GM19023 (cell line): ENCODE results near the gene IKZF1.

Source experiments
- ATAC-seq: cut with Tn5 transposase; IDR thresholded peaks from one replicate; pipeline ENCODE4 v1.9.1; 2021; ENCODE audit warnings: mild to moderate bottlenecking, moderate library complexity; ENCODE audit not compliant: unreplicated experiment

IKZF1 gene

GRCh38 chr7:50436133-50436806 is 131.8 kb downstream of the IKZF1 start:
- no peak for ATAC-seq

- peak; percentile 22 for ATAC-seq
Measured at GRCh38 chr7:50446542-50446960, 142.0 kb downstream of the IKZF1 start.

- ATAC-seq = no peak
Measured at GRCh38 chr7:50448823-50449222, 144.3 kb downstream of the IKZF1 start.

GRCh38 chr7:50449501-50449880 is 145.0 kb downstream of the IKZF1 start:
- no peak for ATAC-seq

GRCh38 chr7:50449881-50450589 is 145.5 kb downstream of the IKZF1 start, which contains the start of gene FIGNL1:
TSS of gene FIGNL1 (minus strand) at chr7:50450350. CDS start at chr7:50447287, 3,063 bp downstream.
- ATAC-seq = peak; percentile 90

GRCh38 chr7:50450590-50451032 is 146.1 kb downstream of the IKZF1 start:
- ATAC-seq = peak; percentile 22
